ENCODE data around the gene LILRB4. TPM values are rescaled to one million over a fixed set of nuclear protein-coding genes. Genes with fewer than 3 reads are reported as not detected.

Gene LILRB4

Small RNA genes lying within 50 kb of the gene (small RNA-seq; reads per million reads assigned to genes)
- gene AC245036.3 (ENCODE audit: insufficient read depth): not detected
- not detected for gene AC245128.2 (ENCODE audit: insufficient read depth)
- not detected for gene MIR8061 (ENCODE audit: insufficient read depth)
